Measurements from ENCODE around the gene CXCL6.

The CXCL6 gene

GRCh38 chr4:73844345-73844744, 7.9 kb downstream of the CXCL6 start:
- DNase-seq: peak; percentile 71

- no peak for DNase-seq
These were observed 8.3 kb downstream of the CXCL6 start for GRCh38 chr4:73844806-73845205.

- no peak for DNase-seq
These were observed 11.2 kb downstream of the CXCL6 start for GRCh38 chr4:73847526-73848182.

GRCh38 chr4:73848183-73848777, 11.8 kb downstream of the CXCL6 start:
- DNase-seq: no peak

GRCh38 chr4:73850261-73850970, 13.9 kb downstream of the CXCL6 start:
- DNase-seq: no peak

- peak; percentile 23 for DNase-seq
These were observed 14.8 kb downstream of the CXCL6 start for GRCh38 chr4:73851293-73851692.

GRCh38 chr4:73852771-73853170, 16.3 kb downstream of the CXCL6 start:
- no peak for DNase-seq

- no peak for DNase-seq
These were observed 16.8 kb downstream of the CXCL6 start, which contains the start of gene PF4V1 for GRCh38 chr4:73853246-73853704. TSS of gene PF4V1 (plus strand) at chr4:73853296. CDS start at chr4:73853363, 67 bp downstream.

- DNase-seq: no peak
These were observed 17.4 kb downstream of the CXCL6 start for GRCh38 chr4:73853718-73854473.

- DNase-seq: no peak
These were observed 18.9 kb downstream of the CXCL6 start for GRCh38 chr4:73855406-73855805.

GRCh38 chr4:73856518-73856917, 20.0 kb downstream of the CXCL6 start:
- peak; percentile 24 for DNase-seq

- DNase-seq: peak; percentile 14
These were observed 23.2 kb downstream of the CXCL6 start for GRCh38 chr4:73859614-73860088.

- no peak for DNase-seq
These were observed 23.7 kb downstream of the CXCL6 start for GRCh38 chr4:73860181-73860580.

GRCh38 chr4:73860917-73861316, 24.4 kb downstream of the CXCL6 start:
- no peak for DNase-seq

GRCh38 chr4:73862322-73862721, 25.8 kb downstream of the CXCL6 start:
- DNase-seq: no peak

- peak; percentile 17 for DNase-seq
These were observed 27.9 kb downstream of the CXCL6 start for GRCh38 chr4:73864365-73864764.

- DNase-seq: no peak
These were observed 28.5 kb downstream of the CXCL6 start for GRCh38 chr4:73864961-73865360.

GRCh38 chr4:73865431-73866096, 29.1 kb downstream of the CXCL6 start:
- DNase-seq: no peak

- DNase-seq: no peak
These were observed 29.8 kb downstream of the CXCL6 start for GRCh38 chr4:73866246-73866645.

- DNase-seq: peak; percentile 17
These were observed 31.3 kb downstream of the CXCL6 start for GRCh38 chr4:73867783-73868182.

GRCh38 chr4:73868206-73869129, 32.0 kb downstream of the CXCL6 start:
- DNase-seq: no peak
